B cell (primary cell): ENCODE data around the gene RERE.

Experiments
- EZH2 ChIP-seq: IDR thresholded peaks from 2 replicates; pipeline ENCODE4 v1.6.1; 2012; ENCODE audit warnings: borderline replicate concordance, low read depth, mild to moderate bottlenecking, moderate library complexity, low read length; ENCODE audit not compliant: insufficient read depth, poor library complexity, severe bottlenecking
- TF ChIP-seq, protein P1 (sequence below): fragments of 200-600 bp; IDR thresholded peaks from one replicate; pipeline ENCODE4 v1.8.0; 2022; ENCODE audit warnings: antibody characterized with exemption, mild to moderate bottlenecking

DNA sequence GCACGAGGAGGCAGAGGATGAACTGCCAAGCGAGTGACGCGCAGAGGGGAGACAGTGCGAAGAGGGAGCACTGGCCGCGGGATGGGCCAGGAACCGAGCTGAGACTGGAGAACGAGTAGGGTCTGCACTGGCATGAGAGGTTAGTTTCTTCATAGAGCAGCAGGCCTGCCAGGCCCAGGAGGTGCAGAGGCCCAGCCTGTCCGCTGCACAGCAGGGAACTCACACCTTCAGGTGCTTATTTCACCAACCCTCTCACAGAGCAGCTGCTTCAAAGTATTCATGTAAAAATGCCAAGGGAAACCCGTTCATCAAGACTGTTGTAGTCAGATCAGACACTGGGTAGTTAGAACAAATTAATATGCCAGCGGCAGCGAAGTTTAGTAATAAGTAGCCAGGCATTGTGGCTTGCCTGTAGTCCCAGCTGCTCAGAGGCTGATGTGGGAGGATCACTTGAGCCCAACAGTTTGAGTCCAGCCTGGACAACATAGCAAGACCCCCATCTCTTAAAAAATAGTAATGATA, 355.0 kb downstream of the RERE start:
- TF ChIP-seq, protein P1, sequence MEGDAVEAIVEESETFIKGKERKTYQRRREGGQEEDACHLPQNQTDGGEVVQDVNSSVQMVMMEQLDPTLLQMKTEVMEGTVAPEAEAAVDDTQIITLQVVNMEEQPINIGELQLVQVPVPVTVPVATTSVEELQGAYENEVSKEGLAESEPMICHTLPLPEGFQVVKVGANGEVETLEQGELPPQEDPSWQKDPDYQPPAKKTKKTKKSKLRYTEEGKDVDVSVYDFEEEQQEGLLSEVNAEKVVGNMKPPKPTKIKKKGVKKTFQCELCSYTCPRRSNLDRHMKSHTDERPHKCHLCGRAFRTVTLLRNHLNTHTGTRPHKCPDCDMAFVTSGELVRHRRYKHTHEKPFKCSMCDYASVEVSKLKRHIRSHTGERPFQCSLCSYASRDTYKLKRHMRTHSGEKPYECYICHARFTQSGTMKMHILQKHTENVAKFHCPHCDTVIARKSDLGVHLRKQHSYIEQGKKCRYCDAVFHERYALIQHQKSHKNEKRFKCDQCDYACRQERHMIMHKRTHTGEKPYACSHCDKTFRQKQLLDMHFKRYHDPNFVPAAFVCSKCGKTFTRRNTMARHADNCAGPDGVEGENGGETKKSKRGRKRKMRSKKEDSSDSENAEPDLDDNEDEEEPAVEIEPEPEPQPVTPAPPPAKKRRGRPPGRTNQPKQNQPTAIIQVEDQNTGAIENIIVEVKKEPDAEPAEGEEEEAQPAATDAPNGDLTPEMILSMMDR: no peak
- no peak for TF ChIP-seq EZH2
